ENCODE results near the gene SH3PXD2B.

DNA sequence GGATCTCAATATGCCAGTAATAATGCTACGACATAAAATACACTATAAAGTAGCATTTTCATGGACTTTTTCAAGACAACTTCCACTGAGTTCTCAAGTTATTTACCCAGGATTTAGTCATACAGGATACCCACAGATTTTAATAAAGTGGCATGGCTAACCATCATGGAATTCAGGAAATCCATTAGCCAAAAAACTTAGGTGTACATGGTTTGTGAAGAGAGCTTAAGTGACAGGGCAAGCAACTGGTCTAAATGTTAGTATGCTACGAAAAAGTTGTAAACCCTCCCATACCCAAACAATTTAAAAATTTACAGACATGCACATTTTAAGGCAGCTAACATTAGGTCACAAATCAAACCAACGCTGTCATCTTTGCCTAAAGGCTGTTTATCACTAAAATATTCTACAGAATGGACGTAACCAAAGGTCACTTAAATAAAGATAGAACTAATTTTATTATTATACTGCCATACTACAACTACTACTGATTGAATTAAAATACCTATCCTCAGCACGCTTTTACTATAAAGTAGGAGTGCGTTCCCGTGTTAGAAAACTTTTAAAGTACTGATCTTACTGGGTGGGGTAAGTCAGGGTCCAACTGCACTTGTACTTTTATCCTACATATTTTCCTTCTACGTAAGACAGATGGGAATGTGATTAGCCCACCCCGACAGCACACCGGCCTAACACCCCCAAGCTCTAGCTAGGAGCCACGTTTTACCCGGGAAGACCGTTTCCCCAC, 171.9 kb downstream of the SH3PXD2B start:
- no peak for TF ChIP-seq FOXM1 (IDR thresholded peaks at IDR 0.05; ENCODE audit: borderline replicate concordance, low read depth)
- no peak for TF ChIP-seq TAF1 (IDR thresholded peaks at IDR 0.05; ENCODE audit: low read depth)
- TF ChIP-seq EP300 (IDR thresholded peaks at IDR 0.05; ENCODE audit: borderline replicate concordance) = no peak
- TF ChIP-seq, protein P1, sequence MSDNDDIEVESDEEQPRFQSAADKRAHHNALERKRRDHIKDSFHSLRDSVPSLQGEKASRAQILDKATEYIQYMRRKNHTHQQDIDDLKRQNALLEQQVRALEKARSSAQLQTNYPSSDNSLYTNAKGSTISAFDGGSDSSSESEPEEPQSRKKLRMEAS (IDR thresholded peaks at IDR 0.05) = no peak
- TF ChIP-seq, protein P2, sequence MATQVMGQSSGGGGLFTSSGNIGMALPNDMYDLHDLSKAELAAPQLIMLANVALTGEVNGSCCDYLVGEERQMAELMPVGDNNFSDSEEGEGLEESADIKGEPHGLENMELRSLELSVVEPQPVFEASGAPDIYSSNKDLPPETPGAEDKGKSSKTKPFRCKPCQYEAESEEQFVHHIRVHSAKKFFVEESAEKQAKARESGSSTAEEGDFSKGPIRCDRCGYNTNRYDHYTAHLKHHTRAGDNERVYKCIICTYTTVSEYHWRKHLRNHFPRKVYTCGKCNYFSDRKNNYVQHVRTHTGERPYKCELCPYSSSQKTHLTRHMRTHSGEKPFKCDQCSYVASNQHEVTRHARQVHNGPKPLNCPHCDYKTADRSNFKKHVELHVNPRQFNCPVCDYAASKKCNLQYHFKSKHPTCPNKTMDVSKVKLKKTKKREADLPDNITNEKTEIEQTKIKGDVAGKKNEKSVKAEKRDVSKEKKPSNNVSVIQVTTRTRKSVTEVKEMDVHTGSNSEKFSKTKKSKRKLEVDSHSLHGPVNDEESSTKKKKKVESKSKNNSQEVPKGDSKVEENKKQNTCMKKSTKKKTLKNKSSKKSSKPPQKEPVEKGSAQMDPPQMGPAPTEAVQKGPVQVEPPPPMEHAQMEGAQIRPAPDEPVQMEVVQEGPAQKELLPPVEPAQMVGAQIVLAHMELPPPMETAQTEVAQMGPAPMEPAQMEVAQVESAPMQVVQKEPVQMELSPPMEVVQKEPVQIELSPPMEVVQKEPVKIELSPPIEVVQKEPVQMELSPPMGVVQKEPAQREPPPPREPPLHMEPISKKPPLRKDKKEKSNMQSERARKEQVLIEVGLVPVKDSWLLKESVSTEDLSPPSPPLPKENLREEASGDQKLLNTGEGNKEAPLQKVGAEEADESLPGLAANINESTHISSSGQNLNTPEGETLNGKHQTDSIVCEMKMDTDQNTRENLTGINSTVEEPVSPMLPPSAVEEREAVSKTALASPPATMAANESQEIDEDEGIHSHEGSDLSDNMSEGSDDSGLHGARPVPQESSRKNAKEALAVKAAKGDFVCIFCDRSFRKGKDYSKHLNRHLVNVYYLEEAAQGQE (IDR thresholded peaks at IDR 0.05; ENCODE audit: low read depth) = no peak
- no peak for TF ChIP-seq RAD21 (IDR thresholded peaks at IDR 0.05; ENCODE audit: low read depth)
- TF ChIP-seq ZBTB7A (IDR thresholded peaks at IDR 0.05; ENCODE audit: low read depth) = no peak
- TF ChIP-seq TEAD4 (IDR thresholded peaks at IDR 0.05) = no peak
